OCI-LY7 (cell line): Measurements from ENCODE around the gene MAP4K1. TPM values are rescaled to one million over a fixed set of nuclear protein-coding genes. Genes with fewer than 3 reads are reported as not detected.

Experiments used
- BruUV-seq: library from RNA; stranded (reverse); fragments of 400-500 nt; replicated peaks from 2 replicates; lab custom pipeline; 2021; lab: Mats Ljungman, UMichigan
- CTCF ChIA-PET: fragments of 300-600 bp; sonication (Branson Sonifier 250); formaldehyde crosslinking; loops from one replicate; lab custom pipeline; 2022; ENCODE audit warnings: antibody characterized with exemption; ENCODE audit not compliant: unreplicated experiment; lab: Charles Lee
- POLR2A ChIA-PET: fragments of 300-600 bp; sonication (Branson Sonifier 250); formaldehyde crosslinking; loops from one replicate; lab custom pipeline; 2022; ENCODE audit warnings: antibody characterized with exemption; lab: Charles Lee
- DNase-seq: peaks from one replicate; pipeline ENCODE4 v3.0.0-alpha.2; 2015; ENCODE audit warnings: low spot score
- H2AFZ ChIP-seq: fragments of 200-600 bp; sonication (generic), shearing (Covaris generic); 2 replicates; pipeline ENCODE4 v1.6.1; 2014; ENCODE audit warnings: mild to moderate bottlenecking, antibody characterized with exemption, low read length, moderate library complexity
- H3K27ac ChIP-seq: fragments of 200-600 bp; sonication (generic); 2 replicates; pipeline ENCODE4 v1.5.1; 2014; ENCODE audit warnings: mixed run types, low read depth, mild to moderate bottlenecking, moderate library complexity, low read length, inconsistent platforms; ENCODE audit not compliant: poor library complexity, severe bottlenecking
- H3K36me3 ChIP-seq: fragments of 200-600 bp; sonication (generic); 2 replicates; pipeline ENCODE4 v1.6.1; 2014; ENCODE audit warnings: mild to moderate bottlenecking, antibody characterized with exemption, low read length, moderate library complexity, mixed read lengths; ENCODE audit not compliant: insufficient read depth
- H3K4me1 ChIP-seq: fragments of 200-600 bp; sonication (generic); 2 replicates; pipeline ENCODE4 v1.5.1; 2014; ENCODE audit warnings: mild to moderate bottlenecking, low read length; ENCODE audit not compliant: insufficient read depth, poor library complexity, severe bottlenecking
- H3K4me2 ChIP-seq: fragments of 200-600 bp; sonication (generic); 2 replicates; pipeline ENCODE4 v1.6.1; 2014; ENCODE audit warnings: mild to moderate bottlenecking, low read length
- H3K4me3 ChIP-seq: fragments of 200-600 bp; sonication (generic); 2 replicates; pipeline ENCODE4 v1.5.1; 2014; ENCODE audit warnings: mild to moderate bottlenecking, low read depth, low read length; ENCODE audit not compliant: poor library complexity, severe bottlenecking
- H3K79me2 ChIP-seq: fragments of 200-600 bp; sonication (generic); 2 replicates; pipeline ENCODE4 v1.6.1; 2016; ENCODE audit warnings: low read depth, mild to moderate bottlenecking, low read length, moderate library complexity, mixed read lengths; ENCODE audit not compliant: insufficient read depth
- H3K9me2 ChIP-seq: fragments of 200-600 bp; sonication (generic); 2 replicates; pipeline ENCODE4 v1.6.1; 2016; ENCODE audit warnings: mild to moderate bottlenecking, low read length, mixed read lengths; ENCODE audit not compliant: insufficient read depth
- H3K9me3 ChIP-seq: fragments of 200-600 bp; sonication (generic); 2 replicates; pipeline ENCODE4 v1.6.1; 2014; ENCODE audit warnings: mild to moderate bottlenecking, mixed run types, low read length, mixed read lengths
- H4K20me1 ChIP-seq: fragments of 200-600 bp; sonication (generic); 2 replicates; pipeline ENCODE4 v1.6.1; 2014; ENCODE audit warnings: mild to moderate bottlenecking, antibody characterized with exemption, low read length, moderate library complexity, mixed read lengths; ENCODE audit not compliant: insufficient read depth
- EZH2phosphoT487 ChIP-seq: fragments of 200-600 bp; sonication (generic); IDR thresholded peaks from 2 replicates; pipeline ENCODE4 v1.6.1; 2018; ENCODE audit warnings: low read depth, borderline replicate concordance, mild to moderate bottlenecking, mixed run types, antibody characterized with exemption, low read length, moderate library complexity, mixed read lengths
- intact Hi-C: fragments of 100-400 bp; cut with micrococcal nuclease; formaldehyde crosslinking; loops from one replicate; pipeline ENCODE4 v1.10.0; 2022; ENCODE audit not compliant: unreplicated experiment
- total RNA-seq, 2 experiments: library from RNA; depleted of rRNA in 1 of 2; stranded (reverse); fragments of >200 nt in 1 of 2; shearing (Covaris generic) in 1 of 2; gene quantifications; 2 replicates each; pipeline ENCODE4 v1.2.3, GENCODE V29; 2014 to 2022
- TF ChIP-seq, protein P1 (sequence below): fragments of 200-600 bp; sonication (generic); conservative IDR thresholded peaks from 2 replicates; pipeline ENCODE4 v1.5.1; 2014; ENCODE audit warnings: mild to moderate bottlenecking, antibody characterized with exemption, low read length, moderate library complexity, mixed read lengths

Gene MAP4K1
- total RNA-seq, 2 experiments from 2014 or later = 102 to 331 TPM

DNA sequence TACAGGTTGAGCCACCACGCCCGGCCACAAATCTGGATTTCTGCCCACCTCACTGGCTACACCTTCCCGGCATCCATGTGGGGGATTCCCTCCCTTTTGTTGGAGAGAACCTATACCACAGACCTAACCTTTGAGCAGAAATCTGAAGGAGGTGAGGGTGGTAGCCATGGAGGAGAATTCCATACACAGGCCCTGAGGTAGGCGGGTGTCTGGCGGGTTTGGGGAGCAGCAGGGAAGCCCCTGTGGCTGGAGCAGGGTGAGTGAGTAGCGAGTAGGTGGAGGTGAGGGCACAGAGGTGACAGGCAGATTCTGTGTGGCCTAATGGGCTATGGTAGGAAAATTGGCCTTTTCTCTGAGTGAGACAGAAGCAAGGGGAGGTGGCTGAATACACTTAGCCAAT is 11.8 kb upstream of the MAP4K1 start:
- no TSS peak for BruUV-seq
- H2AFZ ChIP-seq = no peak overlapping the region

DNA sequence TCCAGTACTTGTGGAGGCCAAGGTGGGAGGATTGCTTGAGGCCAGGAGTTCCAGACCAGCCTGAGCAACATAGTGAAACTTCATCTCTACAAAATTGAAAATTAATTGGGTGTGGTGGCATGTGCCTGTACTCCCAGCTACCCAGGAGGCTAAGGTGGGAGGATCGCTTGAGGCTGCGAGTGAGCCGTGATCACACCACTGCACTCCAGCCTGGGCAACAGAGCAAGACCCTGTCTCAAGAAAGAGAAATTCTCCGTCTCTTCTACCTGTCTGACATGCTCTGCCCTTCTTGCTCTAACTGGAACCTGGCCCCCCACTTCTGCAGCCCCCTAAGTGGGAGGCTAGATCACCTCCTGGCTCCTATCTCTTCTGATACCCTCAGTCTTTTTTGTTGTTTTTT is 8.6 kb upstream of the MAP4K1 start:
- no TSS peak for BruUV-seq
- Histone ChIP-seq H3K9me3 (no peaks in the 10 kb centered on the region), H3K9me2 (no peaks in the 10 kb centered on the region), H3K79me2 (peaks cover 4% of the 10 kb centered on the region; the same call in 1 of the 2 replicates), H3K36me3 (peaks cover 86% of the 10 kb centered on the region), H3K4me3 (no peak overlapping the region), H3K4me2 (no peak overlapping the region), H4K20me1 (no peaks in the 10 kb centered on the region), H2AFZ (no peak overlapping the region), H3K4me1 (no peaks in the 10 kb centered on the region), H3K27ac (no peak overlapping the region)
- DNase-seq = no peak
- intact Hi-C loops = no loop called here
- ChIA-PET CTCF (no interaction called here), POLR2A (no interaction called here)
- TF ChIP-seq, protein P1, sequence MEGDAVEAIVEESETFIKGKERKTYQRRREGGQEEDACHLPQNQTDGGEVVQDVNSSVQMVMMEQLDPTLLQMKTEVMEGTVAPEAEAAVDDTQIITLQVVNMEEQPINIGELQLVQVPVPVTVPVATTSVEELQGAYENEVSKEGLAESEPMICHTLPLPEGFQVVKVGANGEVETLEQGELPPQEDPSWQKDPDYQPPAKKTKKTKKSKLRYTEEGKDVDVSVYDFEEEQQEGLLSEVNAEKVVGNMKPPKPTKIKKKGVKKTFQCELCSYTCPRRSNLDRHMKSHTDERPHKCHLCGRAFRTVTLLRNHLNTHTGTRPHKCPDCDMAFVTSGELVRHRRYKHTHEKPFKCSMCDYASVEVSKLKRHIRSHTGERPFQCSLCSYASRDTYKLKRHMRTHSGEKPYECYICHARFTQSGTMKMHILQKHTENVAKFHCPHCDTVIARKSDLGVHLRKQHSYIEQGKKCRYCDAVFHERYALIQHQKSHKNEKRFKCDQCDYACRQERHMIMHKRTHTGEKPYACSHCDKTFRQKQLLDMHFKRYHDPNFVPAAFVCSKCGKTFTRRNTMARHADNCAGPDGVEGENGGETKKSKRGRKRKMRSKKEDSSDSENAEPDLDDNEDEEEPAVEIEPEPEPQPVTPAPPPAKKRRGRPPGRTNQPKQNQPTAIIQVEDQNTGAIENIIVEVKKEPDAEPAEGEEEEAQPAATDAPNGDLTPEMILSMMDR = no peak
- no peak for TF ChIP-seq EZH2phosphoT487

More for the DNA sequence above, 11.8 kb upstream of the MAP4K1 start:
- intact Hi-C loops = no loop called here
- Histone ChIP-seq H3K79me2 (no peaks in the 10 kb centered on the region), H3K9me2 (no peaks in the 10 kb centered on the region), H3K4me1 (no peaks in the 10 kb centered on the region), H3K9me3 (no peaks in the 10 kb centered on the region), H3K4me2 (no peak overlapping the region), H3K27ac (no peak overlapping the region), H3K4me3 (no peak overlapping the region), H4K20me1 (no peaks in the 10 kb centered on the region), H3K36me3 (peaks cover 82% of the 10 kb centered on the region)
- POLR2A ChIA-PET = no interaction called here
- CTCF ChIA-PET = no interaction called here
- no peak for DNase-seq
- TF ChIP-seq, protein P1 = no peak
- no peak for TF ChIP-seq EZH2phosphoT487

DNA sequence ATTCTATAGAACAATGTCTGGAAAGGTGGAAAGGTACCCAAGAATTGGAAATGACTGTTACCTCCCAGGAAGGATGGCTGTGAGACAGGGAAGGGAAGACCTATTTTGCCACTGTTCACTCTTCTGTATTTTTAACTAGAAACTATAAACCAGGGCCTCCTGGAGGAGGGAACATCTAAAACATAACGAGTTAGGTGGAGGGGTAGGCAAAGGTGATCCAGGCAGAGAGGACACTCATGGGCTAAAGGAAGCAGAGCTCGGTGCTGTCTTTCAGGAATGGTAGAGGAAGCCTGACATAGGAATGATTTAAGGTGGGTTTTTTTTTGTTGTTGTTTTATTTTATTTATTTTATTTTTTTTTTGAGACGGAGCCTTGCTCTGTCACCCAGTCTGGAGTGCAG is 7.1 kb upstream of the MAP4K1 start:
- TF ChIP-seq, protein P1 = no peak
- no peak for TF ChIP-seq EZH2phosphoT487
- H3K27ac ChIP-seq = no peak overlapping the region
- no peaks in the 10 kb centered on the region for H3K9me3 ChIP-seq
- POLR2A ChIA-PET = no interaction called here
- intact Hi-C loops = no loop called here
- H3K4me2 ChIP-seq = no peak overlapping the region
- no peak for DNase-seq
- CTCF ChIA-PET = no interaction called here
- H4K20me1 ChIP-seq = peaks cover 6% of the 10 kb centered on the region; the same call in 1 of the 2 replicates
- no peak overlapping the region for H3K4me3 ChIP-seq
- no peak overlapping the region for H2AFZ ChIP-seq
- H3K79me2 ChIP-seq = peaks cover 20% of the 10 kb centered on the region
- no TSS peak for BruUV-seq
- peaks cover 87% of the 10 kb centered on the region for H3K36me3 ChIP-seq
- no peaks in the 10 kb centered on the region for H3K9me2 ChIP-seq
- peaks cover 7% of the 10 kb centered on the region for H3K4me1 ChIP-seq
